Stimulated activated CD4-positive, alpha-beta T cell treated with anti-CD3 and anti-CD28 coated beads, Interleukin-12 subunit alpha, Interleukin-12 subunit beta, amount 100 ng/mL, for 4 hours (primary cell): ENCODE measurements around the gene CC2D1A.
A peak's percentile ranks its signal among the peaks of the same experiment; 100 is the strongest.

Source experiments
- DNase-seq: peaks from one replicate; pipeline ENCODE4 v3.0.0-alpha.2; 2020

CC2D1A gene

GRCh38 chr19:13880059-13881043, 25.6 kb upstream of the CC2D1A start:
- DNase-seq: peak; percentile 99

GRCh38 chr19:13881251-13881691, 24.7 kb upstream of the CC2D1A start:
- DNase-seq: no peak

DNA sequence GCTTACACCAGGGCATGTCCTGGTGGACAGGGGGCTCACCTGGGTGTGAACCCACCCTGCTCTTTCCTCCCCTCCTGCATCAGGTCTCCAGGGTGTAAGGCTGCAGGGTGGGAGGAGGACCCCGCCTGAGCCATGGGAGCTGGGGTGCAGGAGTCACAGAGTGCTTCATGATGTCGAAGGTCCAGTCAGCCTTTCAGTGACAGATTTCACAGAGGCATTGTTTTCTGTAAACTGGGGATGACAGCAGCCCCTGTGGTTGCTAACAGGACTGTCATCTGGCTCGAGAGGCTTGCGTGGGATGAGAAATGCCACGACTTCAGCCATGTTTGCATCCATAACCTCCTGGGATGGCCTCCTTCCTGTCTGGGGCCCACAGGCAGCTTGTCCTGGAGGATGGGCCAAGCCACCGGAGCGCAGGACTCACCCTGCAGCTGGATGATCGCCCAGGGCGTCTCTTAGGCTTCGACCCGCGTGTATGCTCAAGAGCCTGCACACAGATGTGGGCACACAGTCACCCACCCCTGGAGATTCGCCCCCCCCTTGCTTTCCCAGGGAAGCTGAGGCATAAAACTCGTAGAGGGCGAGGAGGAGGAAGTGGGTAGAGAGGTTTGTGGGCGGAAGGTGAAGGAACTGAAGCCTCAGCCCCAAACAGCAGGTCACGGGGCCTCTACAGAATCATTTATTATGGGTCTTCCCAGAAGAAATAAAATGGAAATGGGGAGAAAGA, 24.1 kb upstream of the CC2D1A start:
- no peak for DNase-seq

GRCh38 chr19:13882419-13882795, 23.6 kb upstream of the CC2D1A start:
- no peak for DNase-seq

DNA sequence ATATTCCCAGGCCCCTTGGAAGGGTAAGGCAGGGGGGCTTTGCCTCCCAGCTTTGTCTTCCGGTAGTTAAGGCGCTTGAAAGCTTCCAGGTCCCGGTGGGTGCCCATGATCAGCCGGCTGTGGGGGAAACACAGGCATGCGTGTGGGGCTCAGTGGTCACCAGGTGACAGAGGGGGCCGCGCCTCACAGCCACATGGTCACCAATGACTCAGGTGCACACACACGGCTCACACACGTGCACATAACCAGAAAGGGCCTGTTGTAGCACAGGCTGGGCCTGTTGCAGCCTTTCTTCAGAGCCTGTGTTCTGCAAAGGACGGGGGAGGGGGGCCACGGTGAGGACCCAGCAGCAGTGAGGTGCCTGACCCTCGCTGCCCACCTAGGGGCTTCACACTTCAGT, 23.2 kb upstream of the CC2D1A start:
- no peak for DNase-seq

- DNase-seq: no peak
Measured at GRCh38 chr19:13883516-13884064, 22.4 kb upstream of the CC2D1A start.

DNA sequence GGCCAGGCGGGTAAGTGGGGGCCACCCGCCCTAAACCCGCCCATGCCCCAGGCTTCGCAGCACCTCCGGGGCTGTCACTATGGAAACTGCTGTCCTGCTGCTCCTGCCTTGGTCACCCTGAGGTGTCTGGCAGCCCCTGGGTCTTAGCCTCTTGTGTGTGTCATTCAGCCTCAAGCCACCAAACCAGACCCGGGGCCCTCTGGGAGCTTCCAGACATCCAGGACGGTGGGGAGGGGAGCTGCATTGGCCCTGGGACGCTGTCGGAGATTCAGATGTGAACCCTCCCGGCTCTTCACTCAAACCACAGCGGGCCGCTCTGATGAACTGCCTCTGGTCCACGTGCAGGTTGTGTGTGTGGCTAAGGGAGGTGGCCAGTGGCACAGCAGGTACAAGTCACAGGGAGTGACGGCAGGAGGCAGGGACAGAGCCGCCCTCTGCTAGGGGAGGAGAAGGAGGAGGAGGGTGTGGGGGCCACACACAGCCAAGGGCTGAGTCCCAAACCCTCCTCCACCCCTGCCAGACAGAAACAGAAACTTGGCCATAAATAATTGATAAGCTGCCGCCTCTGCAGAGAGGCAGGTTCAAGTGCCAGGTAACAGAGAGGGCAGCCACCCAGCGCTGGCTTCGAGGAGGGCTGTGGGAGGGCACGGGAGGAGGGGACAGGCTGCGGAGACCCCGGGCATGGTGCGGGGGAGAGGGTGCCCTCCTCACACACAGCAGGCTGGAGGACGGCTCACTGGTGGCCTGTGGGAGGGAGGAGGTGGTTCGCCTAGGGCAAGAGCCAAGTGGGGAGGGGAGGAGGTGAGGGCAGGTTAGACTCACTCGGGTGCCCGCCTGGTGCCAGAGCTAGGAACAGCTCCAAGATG, 21.0 kb upstream of the CC2D1A start:
- DNase-seq: no peak

- DNase-seq: no peak
Measured at GRCh38 chr19:13885826-13886365, 20.1 kb upstream of the CC2D1A start.

GRCh38 chr19:13887018-13887436, 19.0 kb upstream of the CC2D1A start:
- no peak for DNase-seq

DNA sequence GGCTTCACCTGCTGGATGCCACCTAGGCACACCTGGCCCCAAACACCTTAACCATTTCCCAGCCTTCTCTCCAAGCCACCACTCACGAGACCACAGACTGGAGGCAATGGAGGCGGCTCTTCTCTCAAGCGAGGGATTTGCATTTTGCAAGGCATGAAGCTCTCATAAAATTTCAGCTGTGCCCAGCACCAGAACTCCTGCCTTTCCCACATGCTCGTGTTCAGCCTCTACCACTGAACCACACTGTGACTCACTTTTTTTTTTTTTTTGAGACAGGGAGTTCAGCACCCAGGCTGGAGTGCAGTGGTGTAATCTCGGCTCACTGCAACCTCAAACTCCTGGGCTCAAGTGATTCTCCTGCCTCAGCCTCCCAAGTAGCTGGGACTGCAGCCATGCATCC, 18.5 kb upstream of the CC2D1A start:
- no peak for DNase-seq

DNA sequence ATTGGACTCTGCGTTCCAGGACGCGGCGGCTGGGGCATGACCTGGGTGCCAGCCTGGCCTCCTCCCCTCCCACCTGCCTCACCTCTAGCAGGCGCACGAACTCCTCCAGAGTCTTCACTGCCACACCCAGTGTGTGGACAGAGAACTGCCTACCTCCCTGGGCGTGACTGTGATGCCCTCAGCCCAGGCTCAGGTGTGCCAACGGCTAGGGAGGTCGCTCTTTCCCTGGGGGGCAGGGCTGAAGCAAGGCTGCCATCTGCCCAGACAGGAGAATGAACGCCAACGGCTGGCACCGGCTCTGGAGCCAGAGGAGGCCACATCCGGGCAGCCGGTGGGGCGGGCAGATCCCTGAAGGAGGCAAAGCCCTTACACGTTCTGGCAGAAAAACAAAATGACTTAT, 17.7 kb upstream of the CC2D1A start:
- no peak for DNase-seq

DNA sequence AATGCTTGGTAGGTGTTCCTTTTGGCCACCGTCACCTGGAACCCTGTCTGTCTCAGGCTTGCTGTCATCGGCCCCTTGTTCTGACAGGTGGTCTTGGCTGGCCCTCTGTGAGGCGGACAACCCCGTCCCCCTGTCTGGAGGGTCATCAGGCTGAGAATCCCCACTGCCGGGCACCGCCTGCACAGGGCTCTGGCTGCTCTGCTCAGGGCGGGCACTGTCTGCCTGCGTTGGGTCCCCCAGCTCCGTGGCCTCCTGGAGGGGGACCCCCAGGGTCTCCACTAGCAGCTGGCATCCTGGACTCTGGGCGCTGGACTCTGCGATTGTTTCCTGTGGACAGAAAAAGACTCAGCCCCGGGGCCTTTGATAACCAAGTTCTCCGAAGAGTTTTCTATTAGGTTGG, 15.9 kb upstream of the CC2D1A start:
- no peak for DNase-seq

DNA sequence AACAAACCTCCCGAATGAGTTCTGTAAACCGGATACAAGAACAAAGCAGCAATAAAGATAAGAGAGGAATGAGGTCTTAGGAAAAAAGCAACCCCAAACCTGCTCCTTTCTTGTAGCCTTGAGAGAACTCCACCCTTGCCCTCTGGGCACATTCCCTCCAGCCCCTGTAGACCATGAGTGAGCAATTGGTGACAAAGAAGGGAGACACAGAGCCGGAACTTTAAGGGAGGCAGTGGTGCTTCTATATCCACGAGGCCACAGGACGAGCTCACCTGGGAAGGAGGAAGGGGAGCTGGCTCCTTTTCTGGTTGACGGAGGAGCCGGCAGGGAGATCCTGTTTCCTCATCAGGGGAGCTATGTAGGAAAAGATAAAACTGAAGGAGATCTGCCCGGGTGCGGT, 13.1 kb upstream of the CC2D1A start:
- DNase-seq: no peak

DNA sequence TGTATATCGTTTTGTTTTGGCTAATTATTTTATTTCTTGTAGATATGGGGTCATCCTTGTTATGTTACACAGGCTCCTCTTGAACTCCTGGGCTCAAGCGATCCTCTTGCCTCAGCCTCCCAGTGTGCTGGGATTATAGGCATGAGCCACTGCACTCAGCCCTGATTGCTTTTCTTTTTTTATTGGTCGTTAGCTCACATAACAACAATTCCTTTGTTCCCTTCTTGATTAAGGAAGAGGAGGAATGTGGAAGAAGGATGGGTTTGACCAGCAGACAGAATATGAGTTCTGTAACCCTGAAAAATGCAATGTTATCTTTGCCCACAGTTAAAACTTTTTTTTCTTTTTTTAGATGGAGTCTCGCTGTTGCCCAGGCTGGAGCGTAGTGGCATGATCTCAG, 11.4 kb upstream of the CC2D1A start:
- no peak for DNase-seq

- DNase-seq: no peak
Measured at GRCh38 chr19:13896227-13896626, 9.8 kb upstream of the CC2D1A start.

DNA sequence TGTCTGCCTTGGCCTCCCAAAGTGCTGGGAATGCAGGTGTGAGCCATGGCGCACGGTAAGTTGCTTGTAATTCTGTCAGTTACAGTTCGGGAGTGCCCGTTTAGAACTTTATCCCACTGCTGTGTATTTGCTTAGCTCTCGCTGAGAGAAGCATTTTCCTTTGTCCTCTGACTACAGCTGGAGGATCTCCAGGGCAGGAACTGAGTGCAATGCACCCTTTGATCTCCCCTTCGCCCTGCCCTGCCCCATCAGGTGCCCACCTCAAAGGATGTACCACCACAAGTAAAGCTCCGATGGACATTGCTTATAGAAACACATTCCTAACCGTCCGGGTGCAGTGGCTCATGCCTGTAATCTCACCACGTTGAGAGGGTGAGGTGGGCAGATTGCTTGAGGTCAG, 6.6 kb upstream of the CC2D1A start:
- no peak for DNase-seq

- DNase-seq: no peak
Measured at GRCh38 chr19:13899912-13900584, 6.0 kb upstream of the CC2D1A start.

DNA sequence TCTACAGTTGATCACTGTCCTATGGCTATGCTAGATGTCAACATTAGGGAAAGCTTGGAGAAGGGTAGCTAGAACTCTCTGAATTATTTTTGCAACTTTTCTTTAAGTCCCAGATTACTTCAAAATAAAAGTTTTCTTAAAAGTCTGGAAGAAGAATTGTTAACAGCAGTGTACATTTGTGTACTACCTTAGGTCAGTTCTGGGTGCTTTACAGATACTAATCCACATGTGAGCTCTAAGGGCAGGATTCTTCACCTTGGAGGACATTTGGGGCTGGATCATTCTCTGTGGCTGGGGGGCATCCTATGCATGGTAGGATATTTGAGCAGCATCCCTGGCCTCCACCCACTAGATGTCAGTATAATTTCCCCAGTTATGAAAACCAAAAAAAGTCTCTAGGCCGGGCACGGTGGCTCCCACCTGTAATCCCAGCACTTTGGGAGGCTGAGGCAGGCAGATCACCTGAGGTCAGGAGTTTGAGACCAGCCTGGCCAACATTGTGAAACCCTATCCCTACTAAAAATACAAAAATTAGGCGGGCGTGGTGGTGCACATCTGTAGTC, 2.9 kb upstream of the CC2D1A start:
- peak; percentile 23 for DNase-seq

DNA sequence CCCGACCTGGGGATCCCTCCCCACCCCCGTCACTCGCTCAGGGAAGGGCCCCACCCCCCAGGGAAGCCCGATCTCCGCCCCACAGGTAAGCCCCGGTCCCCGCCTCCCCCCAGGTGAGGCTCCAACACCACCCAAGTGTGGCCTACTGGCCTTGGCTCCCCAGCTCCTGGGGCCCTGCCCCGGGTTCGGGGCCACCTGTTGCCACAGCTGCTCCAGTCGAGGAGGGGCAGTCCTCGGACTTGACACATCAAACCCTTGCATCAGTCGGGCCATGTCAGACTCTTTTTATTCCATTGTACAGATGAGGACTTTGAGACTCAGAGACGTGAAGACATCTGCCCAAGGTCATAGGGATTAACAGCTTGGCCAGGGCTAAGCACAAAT, 512 bp downstream of the CC2D1A start:
- DNase-seq: peak; percentile 31

- DNase-seq: no peak
Measured at GRCh38 chr19:13906910-13907309, 909 bp downstream of the CC2D1A start.

- no peak for DNase-seq
Measured at GRCh38 chr19:13908674-13909073, 2.7 kb downstream of the CC2D1A start.

DNA sequence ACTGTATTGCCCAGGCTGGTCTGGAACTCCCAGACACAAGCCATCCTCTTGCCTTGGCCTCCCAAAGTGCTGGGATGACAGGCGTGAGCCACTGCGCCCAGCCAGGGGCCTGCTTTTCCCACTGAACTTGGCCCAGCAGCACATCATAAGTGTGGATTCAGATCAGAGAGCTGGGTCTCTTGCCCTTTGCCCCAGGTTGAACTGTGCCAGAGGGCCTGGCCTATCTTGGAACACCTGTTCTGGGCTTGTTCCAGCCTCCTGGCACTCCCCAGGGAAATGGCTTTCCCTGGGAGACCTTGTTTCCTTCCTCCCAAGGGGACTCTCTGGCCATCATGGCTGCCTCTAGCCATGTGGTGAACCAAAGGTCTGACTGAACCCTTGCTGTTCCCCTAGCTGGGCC, 3.4 kb downstream of the CC2D1A start:
- DNase-seq: no peak
